HG03520 (cell line): ENCODE measurements around the gene BANF2.
"Not testable (repeated sequence)": the region's sequence is repeated elsewhere in the genome, so short reads cannot be mapped to it uniquely, and the experiment has no call there.

ENCODE experiments used
- ATAC-seq: cut with Tn5 transposase; IDR thresholded peaks from one replicate; pipeline ENCODE4 v1.9.1; 2021; ENCODE audit warnings: mild to moderate bottlenecking, moderate library complexity; ENCODE audit not compliant: unreplicated experiment

Gene BANF2

GRCh38 chr20:17682103-17682888 lies 17.5 kb upstream of the BANF2 start, which contains the start of gene RRBP1:
Gene RRBP1 (minus strand): TSS chr20:17682242. CDS start chr20:17660507, 21,735 bp downstream.
- peak; percentile 87 for ATAC-seq

DNA sequence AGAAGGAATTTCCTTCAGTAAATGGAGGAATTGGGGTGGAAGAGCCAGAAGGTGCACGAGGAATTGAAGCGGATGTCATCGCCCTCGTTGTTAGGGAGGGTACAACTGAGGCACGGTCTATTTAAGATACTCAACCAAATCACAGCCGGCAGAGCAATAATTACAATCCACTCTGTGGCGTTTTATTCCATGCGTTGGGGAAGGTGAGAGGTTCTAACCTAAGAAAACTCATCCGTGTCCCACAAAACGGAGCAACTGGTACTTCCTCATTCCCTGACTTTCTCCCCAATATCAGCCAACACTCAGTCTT lies 16.9 kb upstream of the BANF2 start:
- no peak for ATAC-seq

GRCh38 chr20:17683218-17684076 lies 16.3 kb upstream of the BANF2 start:
- ATAC-seq, result no peak

- ATAC-seq, result no peak
Observed at GRCh38 chr20:17684077-17684888, 15.5 kb upstream of the BANF2 start.

GRCh38 chr20:17685168-17685567 lies 14.6 kb upstream of the BANF2 start:
- no peak for ATAC-seq

- ATAC-seq, result no peak
Observed at GRCh38 chr20:17687800-17688199, 12.0 kb upstream of the BANF2 start.

GRCh38 chr20:17688965-17689364 lies 10.8 kb upstream of the BANF2 start:
- ATAC-seq, result no peak

- ATAC-seq, result no peak
Observed at GRCh38 chr20:17690144-17690543, 9.6 kb upstream of the BANF2 start.

- no peak for ATAC-seq
Observed at GRCh38 chr20:17691758-17692157, 8.0 kb upstream of the BANF2 start.

DNA sequence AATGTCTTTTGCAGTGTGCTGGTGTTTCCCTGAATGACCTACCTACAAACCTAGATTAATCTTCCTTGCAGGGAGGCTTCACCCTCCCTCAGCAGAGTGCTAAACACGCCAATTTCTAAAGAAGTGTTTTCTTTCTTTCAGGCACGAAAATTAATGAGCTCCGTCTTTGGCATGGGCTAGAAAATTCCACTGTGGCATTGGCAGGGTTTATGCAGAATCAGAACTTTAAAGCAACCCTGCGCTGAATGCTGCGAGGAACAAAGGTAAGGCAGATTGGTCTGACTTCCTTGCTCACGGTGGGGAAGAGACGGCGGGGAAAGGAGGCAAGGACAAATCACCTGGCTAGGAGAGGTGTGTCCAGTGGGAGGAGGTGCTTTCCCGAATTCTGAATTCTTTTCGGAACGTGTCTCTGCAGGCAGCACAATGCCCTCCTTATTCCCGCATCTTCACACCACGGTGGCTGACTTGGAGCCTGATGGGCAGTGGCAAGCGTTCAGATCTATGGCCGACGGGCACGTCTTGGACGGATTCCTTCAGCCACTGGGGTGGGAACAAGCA lies 6.2 kb upstream of the BANF2 start:
- ATAC-seq, result no peak

DNA sequence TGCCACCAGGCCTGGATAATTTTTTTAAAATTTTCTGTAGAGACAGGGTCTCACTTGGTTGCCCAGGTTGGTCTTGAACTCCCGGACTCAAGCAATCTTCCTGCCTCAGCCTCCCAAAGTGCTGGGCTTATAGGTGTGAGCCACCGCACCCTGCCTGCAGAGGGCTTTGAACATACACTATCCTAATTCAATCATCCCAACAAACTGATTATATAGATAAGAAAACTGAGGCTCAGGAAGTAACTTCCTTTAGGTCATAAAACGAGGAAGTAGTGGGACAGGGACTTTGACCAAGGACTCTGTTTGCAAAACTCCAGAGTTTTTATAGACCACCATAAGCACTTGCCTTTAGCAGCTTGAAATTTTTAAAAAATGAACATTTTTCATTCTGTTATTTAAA lies 5.0 kb upstream of the BANF2 start:
- no peak for ATAC-seq

GRCh38 chr20:17696287-17696686 lies 3.5 kb upstream of the BANF2 start:
- no peak for ATAC-seq

GRCh38 chr20:17697171-17697570 lies 2.6 kb upstream of the BANF2 start:
- no peak for ATAC-seq

GRCh38 chr20:17698384-17698783 lies 1.4 kb upstream of the BANF2 start:
- no peak for ATAC-seq

GRCh38 chr20:17700637-17701036 lies 871 bp downstream of the BANF2 start:
- ATAC-seq, result no peak

DNA sequence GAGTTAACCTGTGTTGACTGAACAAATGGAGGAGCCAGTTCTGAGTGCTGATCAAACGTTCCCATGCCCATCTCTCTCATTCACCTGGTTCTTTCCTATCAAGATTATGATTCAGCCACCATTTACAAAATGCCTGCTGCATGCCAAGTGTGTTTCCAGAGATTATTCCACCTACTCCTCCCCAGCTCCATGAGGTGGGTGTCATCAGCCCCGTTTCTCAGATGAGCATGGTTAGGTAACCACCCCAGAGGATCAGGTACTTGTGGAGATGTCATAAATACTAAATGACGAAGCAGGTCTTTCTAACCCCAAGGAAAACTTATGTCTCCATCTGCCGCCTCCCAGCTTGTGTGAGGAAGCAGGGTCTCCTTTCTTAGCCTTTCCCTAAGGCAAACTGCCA lies 2.1 kb downstream of the BANF2 start:
- no peak for ATAC-seq

GRCh38 chr20:17704589-17705317 lies 5.0 kb downstream of the BANF2 start:
- no peak for ATAC-seq

- no peak for ATAC-seq
Observed at GRCh38 chr20:17705916-17706315, 6.2 kb downstream of the BANF2 start.

DNA sequence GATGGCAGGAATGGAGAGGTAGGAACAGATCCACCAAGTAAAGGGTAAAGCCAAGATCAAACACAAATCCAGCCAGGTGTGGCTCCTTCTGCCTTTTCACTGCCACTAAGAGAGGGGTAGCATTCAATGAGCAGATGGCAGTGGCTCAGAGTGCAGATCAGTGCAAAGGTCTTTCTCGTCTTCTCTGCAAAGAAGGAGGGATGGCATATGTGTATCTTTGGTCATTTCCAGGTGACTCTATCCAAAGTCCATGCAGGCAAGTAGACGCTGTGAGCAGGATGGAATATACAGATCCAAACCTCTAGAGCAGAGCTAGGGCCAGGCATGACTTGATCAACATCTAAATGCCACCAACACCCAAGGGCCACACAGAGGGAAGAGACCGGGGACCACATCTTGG lies 6.9 kb downstream of the BANF2 start:
- no peak for ATAC-seq

DNA sequence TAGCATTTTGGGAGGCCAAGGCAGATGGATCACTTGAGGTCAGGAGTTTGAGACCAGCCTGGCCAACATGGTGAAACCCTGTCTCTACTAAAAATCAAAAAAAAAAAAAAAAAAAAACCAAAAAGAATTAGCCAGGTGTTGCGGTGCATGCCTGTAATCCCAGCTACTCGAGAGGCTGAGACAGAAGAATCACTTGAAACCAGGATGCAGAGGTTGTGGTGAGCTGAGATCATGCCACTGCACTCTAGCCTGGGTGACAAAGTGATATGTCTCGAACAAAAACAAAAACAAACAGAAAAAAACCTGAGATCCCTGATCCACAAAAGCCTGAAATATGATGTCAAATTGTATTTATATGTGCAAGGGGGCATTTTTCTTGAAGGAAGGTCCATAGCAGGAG lies 8.2 kb downstream of the BANF2 start:
- not testable (repeated sequence) for ATAC-seq
